Measurements from ENCODE around the gene RNU1-3.
"Not testable (repeated sequence)": the region's sequence is repeated elsewhere in the genome, so short reads cannot be mapped to it uniquely, and the experiment has no call there.

GRCh38 chr1:16641159-16641975 lies 25.4 kb downstream of the RNU1-3 start:
- TF ChIP-seq EP300, CTCF (IDR thresholded peaks at IDR 0.05): not testable (repeated sequence)

All from suprapubic skin (tissue), 3 donors.